Keratinocyte (primary cell): Measurements from ENCODE around the gene SLC9B2.

Source experiments
- EZH2 ChIP-seq: IDR thresholded peaks from one replicate; pipeline ENCODE4 v1.6.1; 2012; ENCODE audit warnings: inconsistent platforms, mild to moderate bottlenecking, low read length, moderate library complexity
- TF ChIP-seq, protein P1 (sequence below), 3 experiments: IDR thresholded peaks in 1 of 3; conservative IDR thresholded peaks in 1 of 3; optimal IDR thresholded peaks in 1 of 3; 2 replicates in 2 of 3; 3 replicates in 1 of 3; pipeline versions ENCODE3 to v1.5.1; 2011; ENCODE audit warnings: low read length in 3 of 3, mild to moderate bottlenecking in 3 of 3, moderate library complexity in 2 of 3, control low read depth in 1 of 3, inconsistent platforms in 1 of 3; ENCODE audit not compliant: insufficient read depth in 2 of 3; ENCODE audit errors: extremely low read depth in 1 of 3

GRCh38 chr4:103036169-103036568, 40.4 kb downstream of the SLC9B2 start:
- TF ChIP-seq, protein P1, sequence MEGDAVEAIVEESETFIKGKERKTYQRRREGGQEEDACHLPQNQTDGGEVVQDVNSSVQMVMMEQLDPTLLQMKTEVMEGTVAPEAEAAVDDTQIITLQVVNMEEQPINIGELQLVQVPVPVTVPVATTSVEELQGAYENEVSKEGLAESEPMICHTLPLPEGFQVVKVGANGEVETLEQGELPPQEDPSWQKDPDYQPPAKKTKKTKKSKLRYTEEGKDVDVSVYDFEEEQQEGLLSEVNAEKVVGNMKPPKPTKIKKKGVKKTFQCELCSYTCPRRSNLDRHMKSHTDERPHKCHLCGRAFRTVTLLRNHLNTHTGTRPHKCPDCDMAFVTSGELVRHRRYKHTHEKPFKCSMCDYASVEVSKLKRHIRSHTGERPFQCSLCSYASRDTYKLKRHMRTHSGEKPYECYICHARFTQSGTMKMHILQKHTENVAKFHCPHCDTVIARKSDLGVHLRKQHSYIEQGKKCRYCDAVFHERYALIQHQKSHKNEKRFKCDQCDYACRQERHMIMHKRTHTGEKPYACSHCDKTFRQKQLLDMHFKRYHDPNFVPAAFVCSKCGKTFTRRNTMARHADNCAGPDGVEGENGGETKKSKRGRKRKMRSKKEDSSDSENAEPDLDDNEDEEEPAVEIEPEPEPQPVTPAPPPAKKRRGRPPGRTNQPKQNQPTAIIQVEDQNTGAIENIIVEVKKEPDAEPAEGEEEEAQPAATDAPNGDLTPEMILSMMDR (optimal IDR thresholded peaks at IDR 0.05 in 1 of 3, IDR thresholded peaks at IDR 0.05 in 1 of 3, conservative IDR thresholded peaks at IDR 0.05 in 1 of 3; ENCODE audit: extremely low read depth in 1 of 3, insufficient read depth in 2 of 3, low read length in 3 of 3) = no peak
- TF ChIP-seq EZH2 = no peak
